Stimulated activated naive CD4-positive, alpha-beta T cell treated with Interleukin-2 at 50 U/mL for 16 hours (primary cell): ENCODE measurements around the gene TRAPPC5.

ENCODE experiments used
- DNase-seq: peaks from one replicate; lab custom pipeline; 2025; lab: John Stamatoyannopoulos, UW

Gene TRAPPC5

DNA sequence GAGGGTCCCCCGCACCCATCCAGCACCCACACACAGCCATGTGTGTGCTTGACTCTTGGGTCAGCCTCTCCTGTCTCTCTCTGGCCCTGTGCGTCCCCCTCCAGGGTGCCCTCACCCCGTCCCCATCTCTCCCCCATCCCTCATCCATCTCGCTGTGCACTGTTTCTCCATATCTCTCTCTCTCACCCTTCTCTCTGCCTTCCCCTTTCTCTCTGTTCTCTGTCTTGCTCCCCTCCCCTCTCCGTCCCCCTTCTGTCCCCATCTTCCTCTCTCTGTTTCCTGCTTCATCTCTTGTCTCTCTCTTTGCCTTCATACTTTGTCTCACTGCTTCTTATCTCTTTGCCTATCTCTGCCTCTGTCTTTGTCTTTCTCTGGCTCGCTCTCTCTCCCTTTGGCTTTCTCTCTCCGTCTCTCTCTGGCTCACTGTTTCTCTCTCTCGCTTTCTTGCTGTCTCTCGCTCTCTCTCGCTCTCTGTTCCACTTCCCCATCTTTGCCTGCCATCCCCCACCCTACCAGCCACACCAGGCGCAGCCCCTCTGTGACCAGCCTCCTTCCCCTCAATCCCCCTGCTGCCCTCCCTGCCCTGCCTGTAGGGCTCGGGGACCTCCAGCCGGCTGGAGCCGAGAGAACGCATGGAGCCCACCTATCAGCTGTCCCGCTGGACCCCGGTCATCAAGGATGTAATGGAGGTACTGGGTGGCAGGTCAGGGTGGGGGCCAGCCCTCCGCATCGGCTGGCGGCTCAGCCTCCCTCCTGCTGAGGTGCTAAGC is 34.8 kb upstream of the TRAPPC5 start:
- no peak for DNase-seq

DNA sequence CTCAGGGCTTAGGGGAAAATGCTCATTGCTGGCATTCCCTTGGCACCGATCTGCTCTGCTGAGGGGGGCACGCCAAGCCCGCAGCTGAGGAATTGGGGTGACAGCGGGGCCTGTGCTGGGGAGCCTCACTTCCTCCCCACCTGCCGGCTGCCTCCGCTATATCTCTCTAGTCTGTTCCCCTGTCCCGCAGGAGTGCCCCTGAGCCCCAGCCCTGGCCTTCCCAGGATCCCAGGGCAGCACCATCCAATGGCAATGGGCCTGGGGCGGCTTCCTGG is 34.3 kb upstream of the TRAPPC5 start:
- no peak for DNase-seq

GRCh38 chr19:7647156-7647555 is 33.5 kb upstream of the TRAPPC5 start:
- no peak for DNase-seq

DNA sequence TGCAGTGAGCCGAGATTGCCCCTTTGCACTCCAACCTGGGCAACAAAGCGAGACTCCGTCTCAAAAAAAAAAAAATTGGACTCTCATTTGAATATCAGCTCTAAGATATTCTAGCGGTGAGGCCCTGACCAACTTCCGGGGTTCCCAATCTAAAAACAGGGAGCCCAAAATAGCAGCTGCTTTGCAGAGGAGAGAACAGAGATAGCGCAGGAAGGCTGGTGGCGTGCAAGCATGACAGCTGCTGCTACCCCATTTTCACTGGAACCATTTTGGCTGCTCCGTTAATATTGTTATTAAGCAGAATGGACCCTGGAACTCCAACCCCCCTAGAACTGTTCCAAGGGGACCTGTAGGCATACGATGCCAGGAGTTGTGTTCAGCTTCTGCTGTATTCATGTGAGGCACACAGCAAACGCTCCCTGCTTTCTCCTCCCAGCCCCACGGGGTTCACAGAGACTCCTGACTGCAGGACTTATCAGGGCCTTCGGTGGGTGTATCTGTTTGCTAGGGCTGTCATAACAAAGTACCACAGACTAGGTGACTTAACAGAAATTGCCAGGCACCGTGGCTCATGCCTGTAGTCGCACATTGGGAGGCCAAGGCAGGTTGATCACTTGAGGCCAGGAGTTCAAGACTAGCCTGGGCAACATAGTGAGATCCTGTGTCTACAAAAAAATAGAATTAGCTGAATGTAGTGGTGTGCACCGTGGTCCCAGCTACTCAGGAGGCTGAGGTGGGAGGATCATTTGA is 32.2 kb upstream of the TRAPPC5 start:
- DNase-seq = no peak

GRCh38 chr19:7650148-7650547 is 30.5 kb upstream of the TRAPPC5 start:
- no peak for DNase-seq

DNA sequence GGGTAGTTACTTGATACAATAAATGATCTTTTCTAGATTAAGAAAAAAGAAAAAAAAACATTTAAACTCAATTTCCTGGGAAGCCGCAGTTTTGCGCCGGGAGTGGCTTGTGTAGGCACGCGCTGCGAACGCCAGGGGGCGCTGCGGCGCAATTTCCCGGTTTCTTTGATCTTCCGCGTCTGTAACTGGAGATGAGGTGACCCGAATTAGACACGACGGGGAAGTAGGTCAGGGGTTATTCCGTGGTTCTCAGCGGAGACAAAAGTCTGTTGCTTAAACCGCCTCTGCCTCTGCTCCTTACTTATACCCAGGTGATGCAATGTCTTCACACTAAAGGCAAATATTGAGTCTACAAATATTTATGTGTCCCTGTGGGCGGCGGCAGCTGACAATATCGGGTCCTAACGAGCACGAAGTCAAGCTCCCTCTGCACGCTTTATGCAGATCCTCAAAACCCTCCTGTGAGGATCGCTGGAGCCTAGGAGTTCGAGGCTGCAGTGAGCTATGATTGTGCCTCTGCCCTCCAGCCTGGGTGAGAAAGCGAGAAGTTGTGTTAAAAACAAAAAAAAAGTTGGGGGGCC is 28.5 kb upstream of the TRAPPC5 start:
- DNase-seq = peak; percentile 78

DNA sequence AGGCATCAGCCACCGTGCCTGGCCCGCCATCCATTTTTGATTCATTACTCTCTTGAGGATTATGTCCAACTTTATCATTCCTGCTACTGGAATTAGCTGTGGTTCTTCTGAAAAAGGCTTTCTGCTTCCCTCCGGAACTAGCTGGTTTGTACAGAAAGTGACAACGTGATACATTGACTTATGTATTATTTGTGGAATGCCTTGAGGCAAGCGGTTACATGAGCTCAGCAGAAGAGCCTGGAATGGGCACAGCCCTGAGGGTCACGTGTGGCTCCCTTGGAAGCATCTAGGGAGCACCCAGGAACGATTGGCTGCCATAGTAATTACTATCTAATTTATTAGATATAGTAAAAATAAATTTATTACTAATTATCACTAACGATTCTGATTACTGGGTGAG is 26.2 kb upstream of the TRAPPC5 start:
- DNase-seq = no peak

DNA sequence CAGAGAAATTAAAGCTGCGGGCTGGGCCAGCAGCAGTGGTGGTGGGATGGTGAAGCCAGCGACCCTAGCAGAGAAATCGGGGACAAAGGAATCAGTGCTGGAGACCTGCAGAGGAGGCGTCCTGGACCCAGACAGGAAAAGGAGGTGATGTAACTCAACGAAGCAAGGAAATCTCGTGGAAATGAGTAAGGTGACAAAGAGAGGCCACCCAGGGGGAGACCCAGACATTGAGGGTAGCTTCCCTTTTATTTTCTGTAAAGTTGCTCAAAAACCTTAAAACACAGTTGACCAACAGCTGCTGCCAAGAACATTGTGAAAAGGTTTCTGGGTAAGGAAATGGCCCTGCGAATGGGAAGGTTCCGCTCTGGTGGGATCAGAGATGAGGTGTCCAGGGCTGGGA is 25.1 kb upstream of the TRAPPC5 start:
- no peak for DNase-seq

DNA sequence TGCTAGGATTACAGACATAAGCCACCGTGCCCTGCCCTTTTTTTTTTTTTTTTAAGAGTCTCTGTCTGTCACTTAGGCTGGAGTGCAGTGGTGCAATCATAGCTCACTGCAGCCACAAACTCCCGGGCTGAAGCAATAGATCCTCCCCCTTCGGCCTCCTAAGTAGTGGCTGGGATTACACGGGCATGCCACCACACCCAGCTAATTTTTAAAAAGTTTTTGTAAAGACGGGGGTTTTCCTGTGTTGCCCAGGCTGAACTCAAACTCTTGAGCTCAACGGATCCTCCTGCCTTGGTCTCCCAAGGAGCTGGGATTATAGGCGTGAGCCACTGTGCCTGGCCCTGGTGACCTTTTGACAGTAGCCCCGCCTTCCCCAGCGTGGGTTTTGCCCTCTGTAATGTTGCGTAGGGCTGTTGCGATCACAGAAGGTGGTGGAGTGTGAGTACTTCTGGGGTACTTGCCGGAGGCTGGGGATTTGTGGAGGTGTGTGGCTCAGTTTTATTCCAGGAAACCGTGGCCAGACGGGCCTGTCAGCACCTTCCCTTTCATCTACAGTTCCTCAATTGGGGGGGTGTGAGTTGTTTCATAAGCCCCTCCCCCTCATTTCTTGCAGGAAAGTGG is 23.4 kb upstream of the TRAPPC5 start:
- peak; percentile 12 for DNase-seq

- DNase-seq = peak; percentile 17
These were observed 22.4 kb upstream of the TRAPPC5 start for GRCh38 chr19:7658219-7658686.

DNA sequence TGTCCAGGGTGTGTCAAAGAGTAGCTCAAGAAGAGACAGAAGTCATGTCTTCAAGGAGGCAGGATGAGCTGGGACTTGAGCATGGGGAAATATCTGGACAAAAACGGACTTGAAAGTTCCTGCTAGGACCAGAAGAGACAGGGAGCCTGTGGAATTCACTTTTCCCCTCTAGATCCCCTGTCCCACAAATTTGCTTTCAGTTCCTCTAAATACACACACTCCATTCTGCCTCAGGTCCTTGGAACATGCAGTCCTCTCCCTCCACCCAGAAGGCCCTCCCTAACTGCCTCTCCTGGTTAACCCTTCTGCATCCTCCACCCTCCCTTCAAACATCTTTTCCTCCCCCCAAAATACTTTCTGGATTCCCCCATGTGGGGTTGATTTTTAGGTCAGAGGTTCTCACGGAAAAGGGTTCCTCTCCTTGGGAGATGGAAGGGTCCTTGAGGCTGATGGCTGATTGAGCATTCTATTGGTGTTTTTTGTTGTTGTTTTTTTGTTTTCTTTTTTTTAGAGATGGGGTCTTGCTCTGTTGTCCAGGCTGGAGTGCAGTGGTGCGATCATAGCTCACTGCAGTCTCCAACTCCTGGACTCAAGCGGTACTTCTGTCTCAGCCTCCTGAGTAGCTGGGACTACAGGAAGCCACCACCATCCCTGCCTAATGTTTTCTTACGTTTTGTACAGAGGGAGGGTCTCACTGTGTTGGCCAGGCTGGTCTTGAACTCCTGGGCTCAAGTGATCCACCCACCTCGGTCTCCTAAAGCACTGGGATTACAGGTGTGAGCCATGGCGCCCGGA is 18.7 kb upstream of the TRAPPC5 start:
- no peak for DNase-seq

GRCh38 chr19:7662657-7663056 is 18.0 kb upstream of the TRAPPC5 start:
- DNase-seq = no peak

GRCh38 chr19:7663706-7664105 is 16.9 kb upstream of the TRAPPC5 start:
- no peak for DNase-seq

DNA sequence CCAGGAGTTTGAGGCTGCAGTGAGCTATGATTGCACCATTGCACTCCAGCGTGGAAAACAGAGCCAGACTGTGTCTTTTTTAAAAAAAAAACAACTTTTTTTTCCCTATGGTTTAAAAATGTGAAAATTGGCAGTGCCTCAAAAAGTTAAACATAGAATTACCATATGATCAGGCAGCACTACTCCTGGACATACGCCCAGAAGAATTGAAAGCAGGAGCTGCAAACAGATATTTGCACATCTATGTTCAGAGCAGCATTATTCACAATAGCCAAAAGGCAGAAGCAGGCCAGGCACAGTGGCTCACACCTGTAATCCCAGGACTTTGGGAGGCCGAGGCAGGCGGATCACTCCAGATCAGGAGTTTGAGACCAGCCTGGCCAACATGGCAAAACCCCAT is 15.6 kb upstream of the TRAPPC5 start:
- no peak for DNase-seq

DNA sequence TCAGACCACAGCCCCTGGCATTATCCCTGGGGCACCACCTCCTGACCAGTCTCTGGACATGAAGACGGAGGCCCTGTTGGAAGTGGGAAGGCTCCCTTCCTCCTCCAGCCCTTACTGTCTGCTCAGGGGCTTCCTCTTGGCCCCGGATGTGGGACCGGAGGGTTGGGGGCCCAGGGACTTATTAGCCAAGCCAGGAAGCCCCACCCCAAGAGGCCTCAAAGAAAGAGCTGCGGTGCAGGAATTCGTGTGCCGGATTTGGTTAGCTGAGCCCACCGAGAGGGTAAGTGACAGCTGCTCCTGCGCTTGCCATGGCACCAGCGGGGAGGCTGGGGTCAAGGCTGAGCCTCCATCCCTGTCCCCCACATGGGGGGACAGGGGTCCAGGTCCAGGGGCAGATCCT is 11.8 kb upstream of the TRAPPC5 start, which contains the start of gene RETN:
TSS of gene RETN (plus strand) at position 208 of the 400 bp plus-strand sequence. CDS start 278 bp downstream, outside the sequence.
- DNase-seq = no peak

DNA sequence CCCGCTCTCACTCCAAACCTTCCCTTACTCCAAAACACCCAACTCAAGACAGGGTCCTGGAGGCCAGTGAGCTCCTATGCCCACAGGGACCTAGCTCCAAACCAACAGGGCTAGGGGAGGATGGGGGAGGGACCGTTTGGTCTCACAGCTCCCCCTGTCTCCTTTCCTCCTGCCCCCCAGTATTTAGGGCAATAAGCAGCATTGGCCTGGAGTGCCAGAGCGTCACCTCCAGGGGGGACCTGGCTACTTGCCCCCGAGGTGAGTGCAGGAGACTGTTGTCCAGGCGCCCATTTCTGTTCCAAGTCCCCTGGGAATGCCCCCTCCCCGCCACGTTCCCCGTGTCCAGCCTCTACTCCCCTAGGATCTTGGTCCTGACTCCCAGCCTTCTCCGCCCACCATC is 11.0 kb upstream of the TRAPPC5 start:
- no peak for DNase-seq

DNA sequence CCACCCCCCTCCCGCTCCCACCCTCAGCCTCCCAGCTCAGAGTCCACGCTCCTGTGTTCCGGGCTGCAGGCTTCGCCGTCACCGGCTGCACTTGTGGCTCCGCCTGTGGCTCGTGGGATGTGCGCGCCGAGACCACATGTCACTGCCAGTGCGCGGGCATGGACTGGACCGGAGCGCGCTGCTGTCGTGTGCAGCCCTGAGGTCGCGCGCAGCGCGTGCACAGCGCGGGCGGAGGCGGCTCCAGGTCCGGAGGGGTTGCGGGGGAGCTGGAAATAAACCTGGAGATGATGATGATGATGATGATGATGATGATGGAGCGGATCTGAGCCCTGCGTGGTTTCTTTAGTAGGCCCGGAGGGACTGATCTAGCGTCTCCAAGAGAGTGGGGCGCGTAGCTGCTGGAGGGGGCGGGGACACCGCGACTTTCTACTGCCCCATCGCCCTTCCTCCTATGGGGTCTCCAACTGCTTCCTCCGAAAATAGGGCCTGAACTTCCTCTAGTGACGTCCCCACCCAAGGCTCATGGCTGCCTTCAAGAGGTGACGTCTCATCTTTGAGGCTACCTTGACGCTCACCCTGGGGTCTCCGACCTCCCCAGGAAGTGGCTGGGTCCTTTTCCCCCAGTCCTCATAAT is 10.4 kb upstream of the TRAPPC5 start:
- no peak for DNase-seq

GRCh38 chr19:7670790-7671189 is 9.8 kb upstream of the TRAPPC5 start:
- no peak for DNase-seq

DNA sequence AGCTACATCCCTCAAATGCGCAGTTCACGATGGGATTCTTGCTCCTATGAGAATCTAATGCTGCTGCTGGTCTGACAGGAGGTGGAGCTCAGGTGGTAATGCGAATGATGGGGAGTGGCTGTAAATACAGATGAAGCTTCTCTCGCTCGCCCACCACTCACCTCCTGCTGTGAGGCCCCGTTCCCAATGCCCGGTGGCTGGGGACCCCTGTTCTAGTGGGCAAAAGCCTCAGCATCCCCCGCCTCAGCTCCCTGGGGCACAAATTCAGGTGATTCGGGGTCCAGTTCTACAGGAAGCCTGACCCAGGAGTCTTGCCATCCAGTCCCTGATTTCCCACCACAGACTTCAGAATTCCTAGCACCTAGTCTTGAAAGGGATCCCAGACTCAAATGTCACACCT is 8.1 kb upstream of the TRAPPC5 start:
- no peak for DNase-seq

- DNase-seq = peak; percentile 6
These were observed 6.3 kb upstream of the TRAPPC5 start for GRCh38 chr19:7674010-7675005.
